HG03066 (cell line): ENCODE data around the gene SAMD4B.
"Not testable (repeated sequence)": the region's sequence is repeated elsewhere in the genome, so short reads cannot be mapped to it uniquely, and the experiment has no call there.

ENCODE experiments used
- ATAC-seq: cut with Tn5 transposase; IDR thresholded peaks from one replicate; pipeline ENCODE4 v1.9.1; 2021; ENCODE audit warnings: low read depth; ENCODE audit not compliant: unreplicated experiment

Gene SAMD4B

DNA sequence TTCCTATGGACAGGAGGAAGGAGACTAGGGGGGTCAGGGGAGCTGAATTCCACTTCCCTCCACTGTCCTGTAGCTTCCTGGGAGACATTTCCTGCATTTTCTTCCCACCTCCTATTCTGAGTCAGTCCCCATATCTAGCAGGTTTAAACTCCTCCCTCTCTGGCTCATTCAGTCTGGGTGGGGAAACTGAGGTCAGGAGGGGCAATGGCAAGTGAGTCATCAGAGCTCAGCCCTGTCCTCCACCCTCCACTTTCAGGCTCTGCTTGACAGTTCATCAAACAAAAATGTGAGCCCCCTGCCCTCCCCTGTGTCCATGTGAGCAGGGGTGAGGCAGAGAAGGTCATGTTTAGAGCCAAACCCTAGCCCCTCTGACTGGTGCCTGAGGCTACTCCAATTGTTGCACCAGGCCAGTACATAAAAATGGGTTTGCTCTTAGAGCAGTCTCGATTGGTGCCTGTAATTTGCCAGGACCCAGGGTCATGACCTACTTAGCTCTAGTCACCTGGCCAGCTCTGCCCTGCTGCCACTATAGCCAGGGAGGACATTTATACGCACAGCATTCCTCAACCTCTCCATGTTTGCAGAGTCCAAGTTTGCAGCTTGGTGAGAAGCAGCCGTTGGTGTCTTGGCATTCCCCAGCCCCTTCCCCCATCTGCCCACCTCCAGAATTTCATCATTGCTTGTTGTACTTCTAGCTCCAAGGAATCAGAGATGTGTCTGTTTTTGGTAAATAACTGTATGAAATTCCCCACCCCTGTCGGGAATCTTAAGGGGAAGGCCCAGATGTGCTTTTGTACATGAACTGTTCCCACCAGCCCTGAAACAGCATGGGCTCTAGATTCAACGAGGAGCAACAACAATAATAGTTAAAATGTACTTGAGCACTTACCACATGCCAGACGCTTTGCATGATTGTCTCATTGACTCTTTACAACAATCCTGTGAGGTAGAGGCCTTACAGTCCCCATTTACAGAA lies 20.7 kb downstream of the SAMD4B start:
- ATAC-seq = no peak

DNA sequence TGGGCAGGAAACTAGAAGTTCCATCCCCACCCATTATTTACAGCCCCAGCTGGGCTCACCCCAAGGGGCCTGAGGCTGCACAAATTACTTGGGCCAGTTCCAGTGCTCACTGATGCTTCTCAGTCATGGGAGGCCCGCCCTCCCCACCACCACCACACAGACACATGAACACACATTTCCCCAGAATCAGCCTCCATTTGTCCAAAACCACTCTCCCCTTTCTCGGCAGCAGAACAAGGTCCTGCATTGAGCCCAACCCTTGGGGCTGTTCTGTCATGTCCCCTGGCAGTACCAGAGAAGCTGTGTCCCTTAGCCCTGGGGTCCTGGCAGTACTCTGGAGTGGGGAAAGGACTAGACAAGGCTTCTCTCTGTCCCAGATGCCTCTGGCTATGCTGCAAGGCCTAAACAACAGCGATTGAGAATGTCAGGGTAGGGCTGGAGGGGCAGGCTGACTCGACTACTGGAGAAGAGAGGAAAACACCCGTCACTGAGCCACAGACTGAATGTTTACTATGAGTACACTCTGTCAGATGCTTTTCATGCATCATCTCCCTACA lies 21.8 kb downstream of the SAMD4B start:
- no peak for ATAC-seq

DNA sequence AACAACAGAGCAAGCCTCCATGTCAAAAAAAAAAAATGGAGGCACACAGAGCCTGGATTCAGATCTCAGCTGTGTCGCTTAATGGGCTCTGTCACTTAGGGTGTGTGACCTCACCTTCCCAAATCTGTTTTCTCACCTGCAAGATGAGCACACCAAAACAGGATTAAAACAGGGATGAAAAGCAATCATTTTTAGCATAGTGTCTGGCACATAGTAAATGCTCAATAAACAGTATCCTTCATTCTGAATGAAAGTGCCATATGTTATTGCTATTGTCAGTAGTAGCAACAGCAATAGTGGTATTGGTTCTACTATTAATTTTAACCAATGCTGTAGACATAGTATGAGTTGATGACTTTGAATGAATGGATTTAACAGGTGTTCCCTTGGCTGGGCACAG lies 23.3 kb downstream of the SAMD4B start:
- ATAC-seq = no peak

DNA sequence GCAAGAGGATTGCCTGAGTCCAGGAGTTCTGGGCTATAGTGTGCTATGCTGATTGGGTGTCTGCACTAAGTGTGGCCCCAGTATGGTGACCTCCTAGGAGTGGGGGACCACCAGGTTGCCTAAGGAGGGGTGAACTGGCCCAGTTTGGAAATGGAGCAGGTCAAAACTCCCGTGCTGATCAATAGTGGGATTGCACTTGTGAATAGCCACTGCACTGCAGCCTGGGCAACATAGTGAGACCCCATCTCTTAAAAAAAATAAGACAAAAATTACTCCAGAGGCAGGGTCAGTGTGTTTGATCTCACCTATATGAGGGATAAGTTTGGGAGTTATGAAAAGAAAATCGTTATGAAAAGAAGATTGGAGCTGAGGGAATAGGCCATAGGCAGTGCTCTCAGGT lies 27.0 kb downstream of the SAMD4B start:
- ATAC-seq = no peak

DNA sequence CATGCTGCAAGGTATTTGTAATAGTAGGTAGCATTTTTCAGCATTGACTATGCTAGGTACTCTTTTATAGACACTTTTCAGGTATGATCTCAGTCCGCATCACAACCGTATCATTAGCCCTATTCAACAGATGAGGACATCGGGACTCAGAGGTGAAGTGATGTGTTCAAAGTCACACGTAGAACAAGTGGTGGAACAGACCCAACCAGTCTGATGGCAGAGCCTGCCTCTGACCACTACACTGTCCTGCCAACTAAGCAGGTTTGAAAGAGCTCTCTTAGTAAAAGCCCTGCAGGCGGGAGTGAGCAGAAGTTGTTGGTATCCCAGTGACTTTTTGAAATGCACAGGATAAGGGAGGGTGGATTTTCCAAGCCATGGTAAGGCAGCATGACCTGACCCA lies 28.5 kb downstream of the SAMD4B start:
- ATAC-seq = no peak

DNA sequence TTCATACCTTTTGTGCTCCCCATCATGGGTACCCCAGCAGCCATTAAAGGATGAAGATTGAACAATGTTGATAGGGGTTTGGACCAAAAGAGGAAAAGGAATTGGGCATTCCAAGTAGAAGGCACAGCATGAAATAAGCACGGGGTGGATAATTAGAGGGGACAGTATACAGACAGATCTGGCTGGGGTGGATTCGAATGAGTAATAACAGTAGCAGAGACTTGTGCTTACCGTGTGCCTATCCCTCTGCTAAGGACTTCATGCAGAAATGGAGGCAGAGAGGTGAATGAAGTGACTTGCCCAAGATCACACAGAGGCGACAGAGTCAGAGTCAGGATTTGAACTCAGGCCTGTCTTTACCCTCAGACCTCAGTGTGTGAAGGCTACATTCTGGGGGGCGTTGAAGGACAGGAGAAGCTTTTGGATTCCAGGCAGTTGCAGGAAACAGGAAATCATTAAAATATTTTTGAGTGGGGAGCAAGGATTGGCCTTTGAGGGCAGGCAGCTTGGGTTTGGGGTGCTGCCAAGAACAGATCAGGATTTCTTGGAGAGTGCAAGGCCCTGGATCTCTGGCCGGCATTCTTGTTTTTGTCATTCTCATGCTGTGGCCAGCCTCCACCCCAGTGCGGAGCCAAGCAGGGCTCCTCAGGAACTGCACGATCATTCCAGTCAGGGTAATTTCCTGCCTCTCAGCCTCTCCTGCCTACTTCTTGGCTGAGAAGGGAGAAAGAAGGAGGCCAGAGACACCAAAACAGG lies 30.0 kb downstream of the SAMD4B start:
- ATAC-seq = no peak

DNA sequence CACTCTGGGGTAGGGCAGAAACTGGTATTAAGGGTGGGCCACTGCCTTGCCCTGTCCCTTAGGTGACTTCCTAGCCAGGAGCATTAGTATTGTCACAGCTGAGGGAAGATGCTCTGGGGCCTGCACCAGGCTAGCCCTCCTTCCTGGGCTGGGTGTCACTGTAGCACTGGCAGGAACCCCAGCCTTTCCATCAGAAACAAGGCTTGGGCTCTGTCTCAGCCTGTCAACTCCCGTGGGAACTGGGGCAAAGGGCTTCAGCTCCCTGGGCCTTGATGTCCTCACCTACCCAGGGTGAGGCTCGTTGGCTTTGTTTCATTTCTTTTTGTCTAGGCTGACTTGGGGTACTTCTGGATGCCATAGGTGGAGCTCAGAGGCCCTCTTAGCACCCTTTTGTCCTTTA lies 30.7 kb downstream of the SAMD4B start:
- ATAC-seq = no peak

DNA sequence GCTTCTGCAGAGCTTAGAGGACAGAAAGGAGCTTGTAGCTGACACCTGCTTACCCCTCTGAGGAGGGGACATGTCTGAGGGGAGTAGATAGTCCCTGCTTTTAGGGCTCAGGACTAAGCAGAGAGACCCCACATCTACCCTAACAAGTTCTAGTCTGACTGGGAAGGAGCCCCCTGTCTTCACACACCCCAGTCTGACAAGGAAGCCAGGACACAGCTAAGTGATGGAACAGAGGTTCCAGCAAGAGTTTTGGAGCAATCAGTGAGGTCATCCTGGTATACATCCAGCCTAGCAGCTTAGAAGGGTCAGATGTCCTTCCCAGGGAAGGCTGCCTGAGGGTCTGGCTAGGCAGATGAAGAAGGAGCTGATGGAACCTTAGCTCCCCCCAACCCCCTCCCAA lies 33.7 kb downstream of the SAMD4B start:
- no peak for ATAC-seq

DNA sequence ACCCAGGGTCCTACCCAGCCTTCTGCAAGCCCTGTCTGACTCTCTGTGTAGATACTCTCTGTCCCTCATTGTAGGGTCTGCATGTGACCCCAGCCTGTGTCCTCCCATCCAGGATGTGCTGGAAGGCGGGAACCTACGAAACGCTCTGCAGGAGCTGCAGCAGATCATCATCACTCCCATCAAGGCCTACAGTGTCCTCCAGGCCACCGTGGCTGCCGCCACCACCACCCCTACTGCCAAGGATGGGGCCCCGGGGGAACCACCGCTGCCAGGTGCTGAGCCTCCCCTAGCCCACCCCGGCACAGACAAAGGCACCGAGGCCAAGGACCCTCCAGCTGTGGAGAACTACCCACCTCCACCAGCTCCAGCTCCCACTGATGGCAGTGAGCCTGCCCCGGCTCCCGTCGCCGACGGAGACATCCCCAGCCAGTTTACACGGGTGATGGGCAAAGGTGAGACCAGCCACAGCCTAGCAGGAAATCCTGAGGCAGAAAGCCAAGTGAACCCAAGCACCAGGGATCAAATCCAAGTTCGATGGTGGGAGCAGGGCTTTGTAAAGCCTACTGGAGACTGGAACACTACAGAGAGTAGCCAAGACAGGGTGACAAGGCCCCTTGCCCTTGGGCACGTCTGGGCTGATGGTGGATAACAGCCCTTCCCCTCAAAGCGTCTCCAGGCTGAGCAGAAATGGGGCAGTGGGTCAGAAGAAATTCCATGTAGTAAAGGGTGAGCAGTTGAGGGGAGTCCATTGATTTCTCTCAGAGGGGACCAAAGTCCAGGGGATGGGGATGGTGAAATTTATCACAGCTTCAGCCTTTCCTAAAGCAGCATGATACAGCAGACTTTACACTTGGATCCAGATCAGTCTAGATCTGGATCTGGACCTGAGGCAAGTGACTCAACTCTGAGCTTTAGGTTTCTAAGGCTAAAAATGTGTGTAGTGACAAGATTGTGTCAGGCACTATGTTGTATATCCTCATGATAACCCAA lies 35.4 kb downstream of the SAMD4B start:
- ATAC-seq = no peak

DNA sequence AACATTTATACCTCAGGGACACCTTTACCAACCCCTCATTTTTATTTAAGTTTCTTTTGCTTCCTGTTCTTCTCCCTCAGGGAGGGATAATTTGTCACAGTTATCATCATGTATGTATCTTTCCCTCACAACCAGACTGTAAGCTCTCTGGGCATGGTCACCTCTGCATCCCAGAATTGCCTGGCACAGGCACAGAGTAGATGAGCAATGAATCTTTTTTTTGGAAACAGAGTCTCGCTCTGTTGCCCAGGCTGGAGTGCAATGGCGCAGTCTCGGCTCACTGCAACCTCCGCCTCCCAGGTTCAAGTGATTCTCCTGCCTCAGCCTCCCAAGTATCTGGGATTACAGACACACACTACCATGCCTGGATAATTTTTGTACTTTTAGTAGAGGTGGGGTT lies 37.1 kb downstream of the SAMD4B start:
- ATAC-seq = not testable (repeated sequence)

DNA sequence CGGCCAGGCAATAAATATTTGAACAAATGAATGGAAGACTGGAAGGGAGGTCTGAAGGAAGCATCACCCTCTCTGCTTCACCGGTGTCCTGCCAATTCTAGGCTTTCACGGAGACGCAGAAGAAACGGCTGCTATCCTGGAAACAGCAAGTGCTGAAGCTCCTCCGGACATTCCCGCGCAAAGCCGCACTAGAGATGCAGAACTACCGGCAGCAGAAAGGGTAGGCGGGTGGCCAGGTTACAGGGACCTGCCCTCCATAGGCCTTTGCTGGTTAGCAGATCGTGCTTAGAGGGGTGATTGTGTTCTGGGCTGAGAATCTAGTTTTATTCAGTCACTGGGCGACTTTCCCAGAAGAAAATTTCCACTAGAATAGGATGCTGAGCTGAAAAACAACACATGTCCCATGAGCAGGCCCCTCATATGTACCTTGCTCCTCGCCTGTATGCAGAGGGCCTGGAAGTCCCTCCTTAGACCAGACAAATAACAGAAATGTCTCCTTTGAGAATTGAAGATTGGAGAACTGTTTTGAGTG lies 37.7 kb downstream of the SAMD4B start:
- ATAC-seq = no peak

DNA sequence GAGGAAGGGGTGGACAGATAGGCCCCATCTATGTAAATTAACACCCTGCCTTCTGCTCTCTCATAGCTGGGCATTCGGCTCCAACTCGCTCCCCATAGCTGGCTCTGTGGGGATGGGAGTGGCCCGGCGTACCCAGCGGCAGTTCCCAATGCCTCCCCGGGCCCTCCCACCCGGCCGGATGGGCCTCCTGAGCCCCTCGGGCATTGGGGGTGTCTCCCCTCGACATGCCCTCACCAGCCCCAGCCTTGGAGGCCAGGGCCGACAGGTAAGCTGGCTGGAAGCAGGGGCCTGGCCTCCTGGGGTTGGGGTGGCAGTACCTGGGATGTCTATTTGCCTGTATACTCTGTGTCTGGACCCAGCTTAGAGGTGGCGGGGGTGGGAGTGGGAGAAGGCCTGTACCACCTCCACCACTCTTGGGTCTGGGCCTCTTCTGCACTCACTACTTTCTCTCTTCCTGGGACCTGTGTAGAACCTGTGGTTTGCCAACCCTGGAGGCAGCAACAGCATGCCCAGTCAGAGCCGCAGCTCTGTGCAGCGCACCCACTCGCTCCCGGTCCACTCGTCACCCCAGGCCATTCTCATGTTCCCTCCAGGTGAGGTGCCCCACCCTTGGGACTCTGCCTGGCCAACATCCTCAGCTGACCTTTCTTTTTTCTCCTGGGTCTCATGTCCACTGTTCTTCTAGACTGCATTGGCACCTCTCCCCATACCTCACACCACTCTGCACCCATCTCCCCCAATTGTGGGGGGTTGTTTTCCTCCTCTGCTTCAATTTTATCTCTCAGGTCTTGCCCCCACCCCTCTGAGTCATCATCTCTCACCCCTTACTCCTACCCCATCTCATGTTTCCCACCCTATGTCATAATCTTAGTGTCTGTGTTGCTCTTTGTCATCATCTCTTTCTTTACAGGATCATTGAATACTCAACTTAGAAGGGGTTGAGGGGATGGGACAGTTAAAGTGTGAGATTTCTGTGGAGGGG lies 38.6 kb downstream of the SAMD4B start:
- ATAC-seq = no peak

DNA sequence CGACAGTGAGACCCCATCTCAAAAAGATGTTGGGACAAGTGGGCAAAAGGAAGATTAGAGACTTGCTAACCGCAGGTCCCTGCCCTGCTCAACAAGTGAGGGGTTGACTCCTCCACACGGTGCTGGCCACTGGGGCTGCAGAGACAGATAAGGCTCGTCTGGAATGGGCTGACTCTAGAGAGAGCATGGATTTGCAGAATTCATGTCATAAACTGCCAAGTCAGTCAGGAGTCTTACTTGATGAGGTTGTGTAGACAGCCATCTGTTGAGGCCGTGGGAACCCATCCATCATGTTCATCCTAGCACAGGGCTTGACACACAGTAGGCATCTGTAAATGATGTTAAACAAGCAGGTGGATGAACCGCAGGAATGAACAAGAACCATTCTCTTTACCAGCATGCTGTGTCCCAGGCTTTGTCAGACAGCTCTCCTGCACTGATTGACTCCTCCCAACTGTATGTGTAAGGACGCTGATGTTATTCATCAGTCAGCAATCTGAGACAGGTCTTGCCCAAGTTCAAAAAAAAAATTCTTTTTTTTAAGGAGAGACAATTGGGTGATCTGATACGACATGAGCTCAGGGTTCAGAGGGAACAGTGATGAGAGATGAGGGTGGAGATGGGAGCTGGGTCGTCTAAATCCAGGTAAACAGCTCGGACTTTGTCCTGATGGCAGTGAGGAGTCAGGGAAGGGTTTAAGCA lies 39.8 kb downstream of the SAMD4B start:
- no peak for ATAC-seq

DNA sequence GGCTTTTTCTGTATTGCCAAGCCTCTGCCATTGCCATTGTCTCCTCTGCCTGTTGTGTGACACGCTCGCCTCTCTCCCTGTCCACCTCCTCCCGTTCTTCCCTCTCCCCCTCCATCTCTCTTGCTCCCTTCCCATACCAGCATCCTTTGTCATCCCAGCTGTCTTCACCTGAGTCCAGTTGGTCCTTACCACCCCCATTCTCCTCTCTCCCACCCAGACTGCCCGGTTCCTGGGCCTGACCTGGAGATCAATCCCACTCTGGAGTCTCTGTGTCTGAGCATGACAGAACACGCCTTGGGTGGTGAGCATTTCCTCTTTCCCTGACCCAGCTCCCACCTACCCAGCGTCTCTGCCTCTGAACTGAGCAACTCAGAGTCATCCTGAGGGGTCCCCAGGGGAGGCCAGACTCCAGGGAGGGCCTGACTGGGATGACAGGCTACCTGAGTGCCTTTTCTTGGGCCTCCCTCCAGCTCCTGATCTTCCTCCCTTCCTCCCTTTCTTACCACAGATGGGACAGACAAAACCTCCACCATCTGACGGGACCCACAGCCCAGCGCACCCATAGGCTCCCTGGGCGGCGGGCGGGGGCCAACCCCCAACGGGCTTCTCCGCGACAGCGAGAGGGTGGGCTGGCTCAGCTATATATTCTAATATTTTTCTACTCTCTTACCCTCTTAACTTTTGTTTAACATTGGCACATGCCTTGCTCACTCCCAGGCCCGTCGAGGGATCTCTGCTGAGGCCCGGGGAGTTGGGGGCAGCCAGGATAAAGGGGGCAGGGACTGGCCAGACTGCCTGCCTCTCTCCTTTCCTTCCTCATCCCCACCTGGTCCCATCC lies 41.0 kb downstream of the SAMD4B start:
- ATAC-seq = no peak

DNA sequence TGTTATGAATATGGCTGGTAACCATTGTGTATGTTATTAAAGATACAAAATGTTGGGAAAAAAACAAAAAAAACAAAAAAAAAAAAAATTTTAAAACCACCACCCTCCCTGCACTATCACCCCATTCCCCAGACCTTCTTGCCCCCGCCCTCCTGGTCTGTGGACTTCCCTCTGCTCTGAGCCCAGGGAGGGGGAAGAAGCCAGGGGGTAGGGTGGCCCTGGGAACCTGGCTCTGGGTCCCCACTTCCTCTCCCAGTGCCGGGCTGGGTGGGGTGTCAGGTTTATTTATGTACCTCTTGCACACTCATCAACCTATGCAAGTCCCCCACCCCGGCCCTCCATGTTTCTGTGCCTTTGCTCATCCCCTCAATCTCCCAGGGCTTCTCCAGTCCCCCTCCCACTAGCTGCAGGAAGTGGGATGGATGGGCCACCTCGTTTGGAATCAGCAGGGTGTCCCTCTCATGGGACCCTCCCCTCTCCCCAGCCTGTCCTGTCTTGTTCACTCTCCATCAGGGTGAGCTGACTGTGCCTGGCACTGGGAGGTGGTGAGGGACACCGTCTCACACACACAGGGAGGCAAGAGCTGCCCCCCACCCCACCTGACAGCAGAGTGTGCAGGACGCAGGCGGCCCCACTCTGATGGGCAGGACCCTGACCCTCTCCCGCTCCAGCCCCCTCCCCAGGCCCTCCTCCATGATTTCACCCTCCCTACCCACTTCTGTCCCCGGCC lies 42.8 kb downstream of the SAMD4B start:
- ATAC-seq = no peak

DNA sequence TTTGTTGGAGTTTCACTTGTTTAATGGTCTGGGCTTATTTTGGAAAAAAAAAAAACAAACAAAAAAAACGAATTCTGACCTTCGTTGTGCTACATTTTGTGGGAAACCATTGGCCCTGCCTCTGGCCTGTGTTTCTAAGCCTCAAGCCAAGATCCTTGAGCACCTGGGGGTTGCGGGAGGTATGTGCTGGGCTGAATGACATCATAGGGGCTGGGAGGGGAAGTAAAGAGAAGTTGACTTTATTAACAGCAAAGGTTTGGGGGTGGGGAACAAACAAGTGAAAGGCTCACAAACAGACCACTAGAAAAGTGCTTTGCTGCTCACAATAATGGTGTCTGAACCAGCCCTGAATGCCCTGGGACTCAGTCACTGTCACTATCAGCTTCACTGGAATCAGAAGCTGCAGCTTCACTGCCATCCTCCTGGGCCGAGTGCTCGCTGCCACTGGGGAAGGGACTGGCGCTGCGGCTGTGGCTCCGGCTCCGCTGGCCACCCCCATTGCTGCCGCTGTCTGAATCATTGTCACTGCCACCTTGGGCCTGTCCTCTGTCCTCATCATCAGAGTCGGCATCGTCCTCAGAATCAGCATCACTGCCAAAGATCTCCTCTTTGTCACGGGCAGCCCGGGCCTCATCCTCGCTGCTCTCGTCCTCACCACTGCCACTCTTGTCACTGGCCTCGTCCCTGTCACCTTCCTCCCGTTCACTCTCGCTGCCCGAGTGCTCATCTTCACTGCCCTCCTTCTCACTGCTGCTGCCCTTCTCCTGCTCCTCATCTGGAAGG lies 43.6 kb downstream of the SAMD4B start:
- ATAC-seq = no peak
